SK-MEL-5 (cell line): ENCODE measurements around the gene IRAK1BP1. TPM values are rescaled to one million over a fixed set of nuclear protein-coding genes. Genes with fewer than 3 reads are reported as not detected.

Experiments used
- DNase-seq: peaks from one replicate; pipeline ENCODE4 v3.0.0-alpha.2; 2016; ENCODE audit warnings: low read depth, low spot score
- in situ Hi-C: cut with HindIII; loops from 2 replicates; pipeline ENCODE4 v1.10.0; 2016; ENCODE audit warnings: low sequenced_read_pairs, high pct_unique_total_duplicates, low pct_unique_long_range_greater_than_20kb
- total RNA-seq: library from RNA; depleted of rRNA; stranded (reverse); fragments of >200 nt; shearing (Covaris generic); gene quantifications from 2 replicates; pipeline ENCODE4 v1.2.3, GENCODE V29; 2014; rRNA removed

IRAK1BP1 gene
- total RNA-seq, 1 experiment from 2014 or later, result 1.0 TPM

DNA sequence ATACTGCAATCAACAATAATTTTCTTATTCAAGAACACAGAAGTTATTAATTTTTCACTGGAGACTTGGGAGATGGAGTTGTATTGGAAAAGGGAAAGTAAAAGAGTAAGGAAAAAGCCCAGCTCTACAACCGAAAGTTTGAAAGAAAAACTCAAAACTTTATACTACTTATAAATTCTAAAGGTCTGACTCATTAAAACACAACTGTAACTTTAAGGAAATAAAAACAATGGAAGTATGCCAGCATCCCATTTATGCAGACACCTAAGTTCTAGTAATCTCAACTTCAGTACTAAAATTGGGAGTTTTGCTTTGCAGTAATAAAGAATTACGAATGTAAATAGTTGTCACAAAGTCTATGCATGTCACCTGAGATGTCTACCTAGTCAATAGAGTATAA, 80.6 kb downstream of the IRAK1BP1 start:
- in situ Hi-C loops, result no loop called here
- no peak for DNase-seq

DNA sequence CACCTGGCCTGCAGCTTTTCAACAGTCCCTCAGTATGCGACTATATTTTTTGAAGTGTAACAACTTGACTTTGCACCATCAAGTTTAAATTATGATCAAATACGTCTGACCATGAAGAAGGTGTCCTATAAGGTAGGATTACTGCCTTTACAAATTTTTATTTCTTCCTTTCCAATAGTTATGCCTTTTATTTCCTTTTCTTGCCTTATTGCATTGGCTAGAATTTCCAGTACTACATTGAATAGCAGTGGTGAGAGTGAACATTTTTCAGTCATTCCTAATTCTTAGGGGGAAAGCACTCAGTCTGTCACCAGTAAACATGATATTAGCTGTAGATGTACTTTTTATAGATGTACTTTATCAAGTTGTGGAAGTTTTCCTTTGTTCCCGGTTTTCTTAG, 81.4 kb downstream of the IRAK1BP1 start:
- in situ Hi-C loops, result no loop called here
- DNase-seq, result no peak

DNA sequence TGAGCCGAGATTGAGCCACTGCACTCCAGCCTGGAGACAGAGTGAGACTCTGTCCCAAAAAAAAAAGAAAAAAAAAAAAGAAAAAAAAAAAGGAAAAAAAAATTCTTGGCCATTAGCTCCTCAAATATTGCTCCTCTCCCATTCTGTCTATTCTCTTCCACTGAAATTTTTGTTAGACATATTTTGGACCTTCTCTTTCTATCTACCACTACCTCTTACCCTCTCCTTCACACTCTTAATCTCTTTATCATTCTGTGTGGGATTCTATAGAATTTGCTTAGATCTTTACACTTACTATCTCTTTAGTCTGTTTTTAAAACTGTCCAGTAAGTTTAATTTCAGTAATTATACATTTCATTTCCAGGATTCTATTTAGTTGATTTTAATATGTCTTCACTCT, 85.0 kb downstream of the IRAK1BP1 start:
- no peak for DNase-seq
- in situ Hi-C loops, result no loop called here

Other genes starting within 250 kb of the IRAK1BP1 start
- gene PHIP, start 210.7 kb downstream of the IRAK1BP1 start, total RNA-seq, result 13.3 and 15.0 TPM in 2 replicates